NCI-H2107 treated with DMSO at 0.1 percent for 48 hours (cell line): ENCODE results near the gene CHRNA1.

Experiments
- DNase-seq: peaks from one replicate; lab custom pipeline; 2025; ENCODE audit not compliant: unreplicated experiment; lab: John Stamatoyannopoulos, UW

CHRNA1 gene

DNA sequence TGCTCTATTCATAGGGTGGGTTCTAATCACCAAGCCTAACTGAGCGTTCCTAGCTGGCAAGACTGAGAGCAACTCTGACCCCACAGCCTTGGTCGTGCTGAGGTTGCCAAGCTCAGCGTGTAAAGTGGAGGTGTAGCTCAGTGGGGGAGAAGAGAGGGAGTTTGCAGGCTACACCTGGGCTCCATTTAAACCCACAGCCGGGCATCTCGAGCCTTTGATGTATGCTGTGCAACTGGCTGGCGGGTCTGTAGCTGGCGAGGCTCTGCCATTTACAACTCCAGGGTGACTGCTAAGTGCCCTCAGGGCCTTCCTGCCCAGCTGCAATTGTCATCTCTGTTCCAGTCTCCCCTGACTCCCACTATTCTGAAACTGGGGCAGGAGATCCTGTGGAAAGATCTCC, 20.0 kb upstream of the CHRNA1 start:
- no peak for DNase-seq

DNA sequence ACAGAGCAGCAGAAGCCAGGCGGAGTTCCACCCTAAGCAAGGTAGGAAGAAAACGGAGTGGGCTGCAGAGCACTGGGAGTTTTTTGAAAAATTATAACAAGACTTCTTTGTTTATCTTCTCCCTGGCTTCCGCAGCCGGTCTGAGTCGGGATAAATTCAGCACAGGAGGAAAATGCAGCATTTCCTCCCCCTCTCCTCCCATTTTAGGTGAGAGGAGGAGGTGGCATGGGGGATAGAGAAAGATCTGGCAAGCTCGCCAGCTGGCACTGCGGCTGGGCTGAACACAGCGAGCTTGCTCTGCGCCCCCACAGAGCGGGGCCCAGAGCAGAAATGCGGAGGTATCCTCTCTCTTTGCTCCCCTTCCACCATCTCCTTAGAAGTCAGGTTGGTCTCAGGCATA, 17.7 kb upstream of the CHRNA1 start:
- DNase-seq, result no peak

DNA sequence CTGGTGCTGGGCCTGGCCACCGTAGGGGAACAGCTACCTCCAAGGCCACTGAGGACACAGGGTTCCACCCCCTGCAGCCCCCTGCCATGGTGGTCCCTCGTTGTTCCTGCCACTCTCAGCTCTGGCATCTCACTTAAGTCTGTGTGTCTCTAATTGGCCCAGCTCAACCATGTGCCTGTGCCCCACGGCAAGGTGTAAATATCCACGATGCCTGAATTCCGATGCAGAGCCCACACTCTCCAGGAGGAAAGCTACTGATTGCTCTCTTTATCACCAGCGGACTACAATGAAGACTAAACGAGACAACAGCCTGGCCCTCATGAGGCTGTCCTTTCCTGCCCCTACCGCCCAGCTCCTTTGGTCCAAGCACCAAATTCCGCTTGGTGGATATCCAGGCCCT, 17.0 kb upstream of the CHRNA1 start:
- no peak for DNase-seq

DNA sequence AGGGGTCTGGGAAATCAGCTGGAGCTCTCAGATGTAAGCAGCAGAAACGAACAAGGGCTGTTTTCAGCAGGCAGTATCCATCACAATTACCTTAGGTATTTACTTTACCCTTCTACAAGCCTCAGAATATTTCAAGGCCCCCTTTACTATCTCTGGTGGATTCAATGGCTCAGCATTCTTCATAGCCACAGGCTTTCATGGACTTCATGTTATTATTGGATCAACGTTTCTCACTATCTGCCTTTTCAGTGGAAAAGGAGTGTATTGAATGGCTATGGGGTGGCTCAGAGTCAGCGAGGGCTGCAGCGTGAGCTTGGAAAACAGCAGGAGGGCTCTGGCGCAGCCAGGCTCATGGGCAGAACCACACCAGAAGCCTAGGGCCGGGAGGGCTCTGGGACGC, 16.6 kb upstream of the CHRNA1 start:
- DNase-seq, result no peak

DNA sequence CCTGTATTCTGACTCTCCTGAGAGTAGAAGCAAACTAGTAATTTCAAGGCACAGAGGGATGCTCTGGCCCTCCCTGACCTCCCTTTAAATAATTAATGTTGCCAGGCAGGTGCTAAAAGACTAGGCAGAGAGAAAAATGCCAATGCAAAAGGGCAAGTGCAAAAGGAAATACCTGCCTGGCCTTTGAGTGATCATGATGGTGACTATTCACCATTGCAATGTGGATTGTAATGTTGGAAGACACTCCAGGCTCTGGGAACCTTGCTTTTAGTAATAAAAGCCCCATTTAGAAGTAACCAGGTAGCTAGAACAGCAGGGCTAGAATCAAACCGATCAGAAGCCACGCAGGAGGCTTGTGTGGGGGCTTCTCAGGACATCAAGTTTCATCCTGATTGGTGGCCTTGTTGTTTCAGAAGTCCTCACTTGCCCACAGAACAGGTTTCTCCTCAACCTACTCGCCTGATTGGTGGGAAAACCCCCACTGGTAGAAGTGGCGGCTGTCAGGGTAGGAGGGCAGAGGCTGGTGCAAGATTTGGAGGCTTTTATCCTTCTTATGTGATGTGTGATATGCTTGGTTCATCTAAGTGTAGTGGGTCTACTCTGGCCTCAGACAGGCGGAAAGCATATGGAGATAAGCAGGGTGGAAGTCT, 16.0 kb upstream of the CHRNA1 start:
- no peak for DNase-seq

DNA sequence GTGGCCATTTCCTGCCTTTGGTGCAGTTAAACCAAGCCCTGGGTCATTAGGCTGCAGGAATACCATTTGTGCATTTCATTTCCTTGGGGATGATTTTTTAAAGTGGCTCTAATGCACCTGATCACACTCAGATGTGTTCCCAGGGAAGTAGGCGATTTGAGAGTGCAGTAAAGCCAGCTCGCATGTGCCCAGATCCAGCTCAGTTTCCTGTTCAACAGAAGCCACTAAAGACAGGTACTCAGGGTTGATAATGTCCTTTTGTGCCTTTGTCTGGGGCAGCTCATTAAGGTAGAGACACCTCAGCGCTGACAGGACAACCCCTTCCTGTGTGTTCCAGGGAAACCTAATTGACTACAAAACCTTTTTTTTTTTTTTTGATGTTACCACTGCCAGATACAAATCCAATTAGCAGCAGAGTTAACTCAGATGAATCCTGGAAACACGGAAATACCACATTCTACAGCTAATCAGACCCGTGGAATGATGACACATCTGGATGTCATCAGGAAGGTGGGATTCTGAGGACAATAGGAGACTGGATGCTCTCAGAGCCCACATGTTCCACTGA, 15.2 kb upstream of the CHRNA1 start:
- DNase-seq, result peak; percentile 36

DNA sequence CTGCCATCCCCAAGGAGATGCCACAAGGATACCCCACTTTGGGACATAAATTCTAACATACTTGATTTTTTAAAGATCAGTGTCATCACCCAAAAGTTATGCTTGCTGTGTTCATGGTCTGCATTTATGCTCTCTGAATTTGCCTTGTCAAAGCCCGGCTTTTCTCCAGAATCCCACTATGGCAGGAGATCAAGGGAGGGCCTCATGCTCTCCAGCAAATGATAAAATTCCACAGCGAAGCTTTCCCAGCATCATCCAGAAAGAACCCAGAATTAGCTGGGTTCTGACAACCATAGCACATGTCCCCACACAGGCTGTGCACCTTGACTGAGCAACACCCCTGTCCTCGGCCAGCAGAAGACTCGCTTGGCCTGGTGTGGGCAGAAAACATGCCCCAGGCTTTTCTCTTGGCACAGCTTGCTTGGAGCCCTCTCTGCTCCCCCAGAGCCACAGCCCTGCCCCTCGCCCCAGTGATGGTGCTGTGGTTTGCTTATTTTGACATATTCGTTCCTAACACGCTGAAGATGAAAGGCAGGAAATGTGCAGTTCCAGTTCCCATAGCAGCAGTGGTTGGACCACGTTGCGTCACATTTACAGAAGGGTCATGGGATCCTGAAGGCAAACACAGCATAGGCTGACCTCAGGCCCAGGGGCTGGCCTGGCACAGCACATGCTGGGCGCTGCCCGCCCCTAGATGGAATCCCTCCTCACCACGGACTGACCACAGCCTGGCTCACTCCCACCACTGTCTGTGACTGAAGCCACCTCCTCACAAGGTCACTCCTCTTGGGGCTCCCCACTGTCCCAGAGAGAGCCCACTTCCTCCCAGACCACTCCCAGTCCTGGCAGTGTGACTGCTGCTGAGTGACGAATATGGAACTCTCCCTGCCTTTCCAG, 14.1 kb upstream of the CHRNA1 start:
- no peak for DNase-seq

DNA sequence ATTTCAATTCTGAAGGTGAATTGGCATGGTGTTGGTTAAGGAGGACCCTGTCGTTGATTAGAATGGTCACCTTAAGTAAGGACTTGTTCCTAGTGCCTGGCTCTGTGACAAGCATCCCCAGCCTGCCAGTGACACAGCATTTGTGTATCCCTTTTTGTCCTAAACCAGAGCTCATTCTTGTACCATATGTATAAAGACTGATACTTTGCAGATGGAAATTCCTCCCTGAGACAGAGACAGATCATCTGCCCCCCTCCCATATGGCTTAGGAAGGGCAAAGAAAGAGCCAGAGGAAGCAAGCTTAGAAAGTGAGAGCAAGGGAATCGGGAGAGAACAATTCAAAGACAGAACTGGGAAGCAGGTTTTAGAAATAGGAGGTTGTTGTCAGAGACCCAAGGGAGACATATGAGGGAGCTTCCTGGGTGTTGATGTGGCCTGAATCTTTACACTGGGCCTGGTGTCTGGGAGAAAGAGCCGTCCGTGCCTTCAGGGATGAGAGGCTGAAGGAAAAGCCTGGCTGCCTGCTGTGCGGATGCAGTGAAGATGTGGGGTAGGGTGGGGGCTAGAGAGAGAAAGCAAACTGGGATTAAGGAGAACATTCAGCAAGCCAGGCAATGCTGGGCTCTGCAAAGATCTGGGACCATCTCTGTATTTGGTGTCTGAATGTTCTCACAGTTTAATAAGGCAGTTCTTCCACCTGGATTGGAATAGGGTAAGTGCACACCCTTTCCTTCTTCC, 13.2 kb upstream of the CHRNA1 start:
- DNase-seq, result no peak

DNA sequence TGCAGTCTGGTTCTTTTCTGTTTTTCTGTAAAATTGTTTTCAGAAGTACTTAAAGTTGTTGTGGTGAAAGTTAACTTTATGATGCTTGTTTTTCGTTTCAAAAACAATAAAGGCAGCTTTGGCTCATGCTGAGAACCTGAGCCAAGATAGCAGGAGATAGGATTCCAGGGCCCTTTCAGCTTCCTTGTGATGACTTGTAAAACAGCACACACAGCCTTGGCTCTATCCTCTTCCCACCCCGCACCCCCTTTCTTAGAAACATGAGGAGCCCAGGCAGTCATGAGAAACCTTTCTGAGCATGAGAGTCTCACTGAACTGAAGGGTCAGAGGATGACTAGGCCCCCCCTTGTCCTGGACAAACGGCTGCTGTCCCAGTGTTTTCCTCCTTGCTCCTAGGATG, 12.4 kb upstream of the CHRNA1 start:
- no peak for DNase-seq

DNA sequence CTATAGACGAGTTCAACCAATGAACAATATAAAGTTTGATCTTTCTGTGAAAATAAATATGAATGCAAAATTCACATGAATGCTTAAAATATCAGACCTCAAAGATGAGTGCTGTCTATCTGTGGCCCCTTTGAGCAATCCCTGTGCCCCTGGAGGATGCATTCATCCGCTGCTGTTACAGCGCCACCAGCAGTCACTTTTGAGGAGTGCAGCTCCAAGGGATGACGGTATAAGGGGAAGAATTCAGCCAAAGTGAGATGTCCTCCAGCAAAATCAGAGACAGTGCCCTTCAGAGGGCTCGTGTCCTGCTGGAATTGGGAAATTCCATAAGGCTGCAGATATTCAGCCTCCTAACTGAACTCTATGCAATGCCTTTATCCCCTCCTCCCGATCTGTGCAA, 12.0 kb upstream of the CHRNA1 start:
- DNase-seq, result no peak

DNA sequence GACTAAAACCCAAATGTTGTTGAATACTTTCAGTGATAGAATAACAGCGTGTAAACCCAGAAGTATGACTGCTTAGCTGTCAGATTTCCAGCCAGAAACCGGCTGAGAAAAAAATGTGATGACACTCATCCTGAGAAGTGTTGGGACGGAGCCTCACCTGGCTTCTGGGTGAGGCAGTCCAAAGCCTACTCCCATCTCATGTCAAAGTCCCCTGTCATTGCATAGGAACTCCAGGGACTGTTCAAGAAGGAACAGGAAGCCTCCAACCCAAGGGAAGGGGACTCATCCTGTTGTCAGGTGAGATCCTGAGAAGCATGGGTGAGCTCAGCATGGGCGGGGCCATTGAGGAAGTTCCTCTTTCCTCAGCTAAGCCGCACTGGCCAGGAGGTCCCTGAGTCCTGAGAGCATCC, 11.3 kb upstream of the CHRNA1 start:
- DNase-seq, result no peak

DNA sequence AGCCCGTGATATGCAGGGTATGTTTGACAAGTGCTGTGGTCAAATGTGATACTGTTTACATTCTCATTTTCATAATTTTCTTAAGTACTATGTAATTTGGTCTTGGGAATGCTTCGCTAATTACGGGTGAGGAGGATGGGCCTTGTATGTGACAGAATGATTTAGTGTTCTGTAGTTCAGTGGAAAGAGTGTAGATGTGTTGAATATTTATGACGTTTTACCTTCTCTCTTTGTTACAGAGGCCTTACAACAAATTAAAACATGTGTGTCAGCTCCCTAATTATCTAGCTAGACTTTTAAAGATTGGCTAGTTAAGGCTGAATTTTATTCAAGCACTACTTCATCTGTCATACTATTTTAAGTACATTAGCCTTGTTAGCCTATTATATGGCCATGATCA, 10.6 kb upstream of the CHRNA1 start:
- DNase-seq, result no peak

DNA sequence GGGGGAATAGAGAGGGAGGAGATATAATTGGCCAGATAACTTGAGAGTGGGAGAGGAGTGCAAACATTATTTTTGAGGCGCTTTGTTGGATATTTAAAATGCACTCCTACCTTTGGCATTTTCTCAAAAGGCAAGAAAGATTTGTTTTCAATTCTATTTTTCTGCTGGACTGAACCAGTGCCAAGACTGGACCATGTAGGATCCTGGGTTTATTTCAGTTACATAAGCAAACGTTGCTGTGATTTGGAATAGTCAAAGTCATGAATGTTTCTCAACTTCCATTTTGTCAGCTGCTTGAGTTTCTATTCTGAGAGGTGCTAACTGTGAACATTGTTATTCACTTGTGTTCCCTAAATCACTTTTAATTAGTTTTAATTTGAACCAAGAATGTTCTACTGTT, 8.9 kb upstream of the CHRNA1 start:
- no peak for DNase-seq

DNA sequence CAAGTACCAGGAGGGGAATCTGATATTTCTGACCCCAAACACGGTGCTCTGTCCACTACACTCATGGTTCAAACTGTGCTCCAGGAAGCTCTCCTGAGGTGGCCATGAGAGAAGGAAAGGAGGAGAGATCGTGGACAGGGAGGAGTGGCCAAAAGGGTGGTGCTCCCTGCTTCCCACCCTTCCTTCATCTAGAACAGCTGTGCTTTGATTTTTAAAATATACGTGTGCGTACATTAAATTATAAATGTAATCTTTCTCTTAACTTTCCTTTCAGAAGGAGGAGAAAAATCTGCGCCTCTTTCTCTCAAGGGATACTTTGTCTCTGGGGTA, 8.2 kb upstream of the CHRNA1 start:
- DNase-seq, result no peak

DNA sequence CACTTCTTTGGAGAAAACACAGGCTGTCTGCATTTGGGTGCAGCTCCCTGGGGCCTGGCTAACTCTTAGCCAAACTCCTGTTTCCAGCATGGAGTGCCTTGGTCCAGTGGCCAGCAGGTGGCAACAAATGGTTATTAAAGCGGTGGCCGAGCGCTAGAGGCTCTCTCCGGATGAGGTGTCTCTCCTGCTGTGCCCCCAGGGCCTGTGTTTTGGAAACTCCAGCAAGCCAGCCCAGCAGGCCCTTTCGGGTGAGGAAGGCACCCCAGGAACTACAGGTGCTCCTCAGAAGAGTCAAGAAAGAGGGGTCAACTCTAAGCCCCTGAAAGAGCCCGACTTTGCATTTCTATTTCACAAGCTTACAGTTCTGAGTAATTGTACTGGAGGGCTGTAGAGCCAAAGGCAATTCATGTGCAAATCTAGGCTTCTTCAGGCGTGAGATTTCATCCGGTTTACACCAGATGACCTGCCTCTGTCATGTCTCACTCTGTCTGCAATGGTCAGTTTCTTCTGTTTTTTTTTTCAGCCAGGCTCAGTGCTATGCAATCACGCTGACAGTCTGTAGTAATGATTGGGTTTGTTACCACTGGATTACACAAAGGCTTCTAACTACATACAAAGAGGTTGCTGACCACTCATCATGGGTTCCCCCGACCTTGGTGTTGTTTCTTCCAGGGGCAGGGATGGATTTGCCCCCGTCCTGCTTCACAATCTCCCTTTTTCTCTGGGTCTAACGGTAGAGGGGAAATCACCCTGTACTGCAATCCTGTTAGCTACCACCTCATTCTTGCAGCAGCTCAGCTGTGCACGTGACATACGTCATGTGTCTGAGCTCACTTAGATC, 7.6 kb upstream of the CHRNA1 start:
- peak; percentile 8 for DNase-seq

DNA sequence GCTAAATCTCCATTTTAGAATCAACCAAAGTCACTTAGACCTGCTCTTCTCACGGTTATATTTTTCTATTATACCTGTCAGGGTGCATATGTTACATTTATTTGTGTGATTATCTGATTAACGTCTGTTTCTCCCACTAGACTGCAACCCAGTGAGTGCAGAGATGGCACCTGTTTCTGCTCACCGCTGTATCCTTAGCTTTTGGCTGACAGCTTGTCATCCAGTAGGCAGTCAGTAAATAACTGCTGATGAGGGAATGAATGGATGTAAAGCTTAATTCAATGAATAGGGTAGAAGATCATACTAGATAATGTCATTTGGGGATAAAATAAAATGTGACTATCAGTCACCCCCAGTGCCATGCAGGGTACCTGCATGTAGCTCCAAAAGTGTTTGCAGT, 6.9 kb upstream of the CHRNA1 start:
- no peak for DNase-seq

DNA sequence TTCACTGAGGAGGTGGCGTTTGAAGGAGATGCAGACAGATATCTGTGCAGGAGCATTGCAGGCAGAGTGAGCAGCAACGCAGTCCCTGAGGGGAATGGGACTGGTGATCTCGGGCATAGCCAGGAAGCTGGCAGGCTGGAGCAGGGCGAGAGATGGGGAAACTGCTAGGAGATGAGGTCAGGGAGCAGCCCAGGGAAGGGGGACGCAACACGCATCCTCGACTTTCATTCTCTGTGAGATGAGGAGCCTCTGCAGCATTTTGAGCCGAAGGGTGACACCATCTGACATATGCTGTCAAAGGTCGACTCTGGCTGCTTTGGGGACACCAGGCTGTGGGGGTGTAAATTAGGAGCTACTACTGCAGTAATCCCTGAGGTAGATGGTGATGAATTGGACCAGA, 4.3 kb upstream of the CHRNA1 start:
- no peak for DNase-seq

DNA sequence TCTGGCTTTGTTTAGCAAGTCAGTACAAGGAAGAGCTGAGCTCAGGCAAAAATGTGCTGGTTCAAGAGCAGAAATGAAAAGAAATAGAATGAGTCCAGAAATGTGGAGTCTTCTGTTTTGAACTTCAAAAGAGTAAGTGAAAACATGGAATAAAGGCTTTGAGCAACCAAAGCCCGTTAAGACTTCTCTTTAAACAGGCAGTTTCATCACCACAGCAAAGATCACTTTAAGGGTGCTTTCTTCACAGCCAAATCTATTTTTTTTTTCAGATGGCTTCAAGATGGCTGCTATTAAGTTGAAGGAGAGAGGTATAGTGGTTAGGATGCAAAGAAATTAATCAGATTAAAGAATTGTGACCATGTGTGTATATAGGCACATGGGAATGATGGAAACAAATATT, 2.0 kb upstream of the CHRNA1 start:
- no peak for DNase-seq

DNA sequence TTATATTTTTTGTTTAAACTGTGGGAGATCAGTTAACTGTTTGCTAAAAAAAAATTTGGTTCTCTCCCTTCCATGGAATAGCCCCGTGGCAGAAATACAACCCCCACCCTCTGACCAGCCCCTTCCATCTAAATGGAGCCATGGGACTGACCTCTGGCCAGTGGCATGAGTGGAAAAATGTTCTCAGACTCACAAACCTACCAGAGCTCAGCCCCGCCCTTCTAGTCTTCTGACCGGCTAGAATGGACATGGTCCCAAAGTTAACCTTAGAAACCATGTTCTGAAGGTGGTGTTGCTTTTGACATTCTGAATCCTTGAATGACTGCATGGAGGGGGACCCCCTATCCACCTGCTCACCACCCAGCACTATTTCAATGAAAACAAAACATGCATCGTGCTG, 1.3 kb upstream of the CHRNA1 start:
- no peak for DNase-seq

DNA sequence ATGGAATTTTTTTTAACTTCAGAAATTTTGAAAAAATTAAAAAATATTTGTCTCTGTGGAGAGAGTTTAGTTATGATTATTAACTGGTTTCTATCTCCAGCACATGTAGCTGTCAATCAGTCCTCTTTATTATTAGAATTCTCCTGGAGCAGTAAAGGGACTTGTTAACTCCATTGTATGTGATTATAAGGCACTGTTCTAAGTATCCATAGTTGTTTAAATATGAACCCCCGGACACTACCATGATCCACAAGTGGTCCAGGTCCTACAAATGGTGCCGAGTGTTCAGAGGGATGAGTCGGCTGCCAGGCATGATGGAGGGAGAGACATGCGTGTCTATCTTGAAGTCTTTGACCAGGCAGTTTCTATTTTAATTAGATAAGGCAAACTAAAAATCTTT, 492 bp downstream of the CHRNA1 start:
- no peak for DNase-seq

DNA sequence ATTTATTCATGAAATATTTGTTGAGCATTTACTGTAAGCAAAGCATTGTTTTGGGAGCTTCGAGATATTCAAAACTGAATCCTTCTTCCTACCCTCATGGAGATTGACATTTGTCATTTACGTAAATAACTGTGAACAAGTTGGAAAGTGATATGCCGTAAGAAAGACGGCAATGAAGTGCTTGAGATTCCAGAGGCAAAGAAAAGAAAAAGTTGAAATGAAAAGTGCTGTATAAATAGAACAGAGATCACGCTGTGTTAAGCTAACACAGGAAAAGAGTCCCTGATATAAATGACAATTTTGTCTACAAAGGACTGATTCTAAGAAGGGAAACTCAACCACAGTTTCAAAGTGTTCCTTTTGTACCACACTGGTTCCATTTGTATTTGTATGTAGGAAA, 1.8 kb downstream of the CHRNA1 start:
- no peak for DNase-seq
